GM21529 (cell line): ENCODE data around the gene SDHAF4.
"Not testable (repeated sequence)": the region's sequence is repeated elsewhere in the genome, so short reads cannot be mapped to it uniquely, and the experiment has no call there.

Experiments
- ATAC-seq: cut with Tn5 transposase; IDR thresholded peaks from one replicate; pipeline ENCODE4 v1.9.1; 2021; ENCODE audit not compliant: unreplicated experiment

SDHAF4 gene

DNA sequence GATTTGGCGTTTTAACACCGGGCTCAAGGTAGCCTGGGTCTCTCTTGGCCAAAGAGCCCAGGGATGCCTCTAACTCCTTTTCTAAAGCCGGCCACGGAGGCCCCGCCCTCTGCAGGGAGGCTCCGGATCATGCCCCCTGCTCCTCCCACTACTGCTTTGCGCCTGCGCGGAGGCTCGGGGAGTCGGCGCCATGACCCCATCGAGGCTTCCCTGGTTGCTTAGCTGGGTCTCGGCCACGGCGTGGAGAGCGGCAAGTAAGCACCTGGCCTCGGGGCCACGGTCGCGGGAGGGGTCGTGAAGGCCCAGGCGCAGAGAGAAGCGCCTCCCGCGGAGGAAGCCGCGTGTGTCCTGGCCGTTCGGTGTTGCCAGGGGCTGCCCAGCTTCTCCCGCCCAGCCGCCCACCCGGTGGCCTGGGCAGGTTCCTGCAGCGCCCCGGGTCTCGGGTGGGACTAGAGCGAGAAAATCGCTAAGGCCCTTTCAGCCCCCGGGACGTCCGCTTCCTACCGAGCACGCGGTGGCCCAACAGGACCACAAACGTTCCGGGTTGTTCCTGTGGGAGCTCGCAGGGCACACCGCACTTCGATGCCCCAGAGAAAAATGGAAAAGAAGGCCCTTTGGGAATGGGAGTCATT lies at the start of gene SDHAF4:
SDHAF4 (plus strand) TSS at position 180 of the 632 bp plus-strand sequence; CDS start at position 191, 11 bp downstream.
- peak; percentile 99 for ATAC-seq

DNA sequence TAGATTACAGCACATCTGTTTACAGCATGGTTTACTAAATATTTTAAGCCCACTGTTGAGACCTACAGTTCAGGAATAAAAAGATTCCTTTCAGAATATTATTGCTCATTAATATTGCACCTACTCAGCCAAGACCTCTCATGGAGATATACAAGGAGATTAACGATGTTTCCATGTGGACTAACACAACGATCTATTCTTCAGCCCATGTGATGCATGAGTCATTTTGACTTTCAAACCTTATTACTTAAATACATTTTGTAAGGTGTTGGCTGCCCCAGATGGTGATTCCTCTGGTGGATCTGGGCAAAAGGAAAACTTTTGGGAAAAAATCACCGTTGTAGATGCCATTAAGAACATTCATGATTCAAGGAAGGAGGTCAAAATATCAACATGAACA lies 48.0 kb upstream of the SDHAF4 start:
- ATAC-seq = no peak

DNA sequence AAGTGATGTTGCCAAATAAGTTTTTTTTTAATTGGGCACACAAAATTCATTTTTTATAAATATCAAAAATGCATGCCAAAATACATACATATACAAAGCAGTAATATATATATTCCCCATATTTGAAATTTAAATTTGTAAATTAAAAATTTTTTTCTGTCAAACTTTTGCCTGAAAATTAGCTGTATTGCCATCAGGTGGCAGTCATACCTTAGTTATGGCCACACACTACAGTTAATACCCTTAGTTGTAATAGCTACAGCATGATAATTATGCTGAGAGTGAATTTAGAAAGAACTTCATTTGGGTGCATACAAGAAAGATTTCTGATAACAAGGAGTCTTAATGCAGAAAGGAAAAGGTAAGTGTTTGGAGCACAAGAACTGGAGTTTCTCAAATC lies 46.2 kb upstream of the SDHAF4 start:
- ATAC-seq = peak; percentile 49

DNA sequence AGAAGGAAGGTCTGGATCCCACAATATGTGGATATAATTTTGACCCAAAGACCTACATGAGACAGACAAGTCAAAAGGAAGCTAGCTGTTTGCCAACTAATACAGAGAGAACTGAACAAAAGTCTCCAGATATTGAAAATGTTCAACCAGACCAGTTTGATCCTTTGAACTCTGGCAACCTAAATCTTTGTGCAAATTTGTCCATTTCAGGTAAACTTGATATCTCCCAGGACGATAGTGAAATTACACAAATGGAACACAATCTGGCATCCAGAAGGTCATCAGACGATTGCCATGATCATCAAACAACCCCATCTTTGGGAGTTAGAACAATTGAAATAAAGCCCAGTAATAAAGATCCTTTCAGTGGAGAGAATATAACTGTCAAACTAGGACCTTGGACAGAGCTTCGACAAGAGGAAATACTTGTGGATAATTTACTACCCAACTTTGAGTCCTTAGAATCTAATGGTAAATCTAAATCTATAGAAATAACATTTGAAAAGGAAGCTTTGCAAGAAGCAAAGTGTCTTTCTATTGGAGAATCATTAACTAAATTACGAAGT lies 41.9 kb upstream of the SDHAF4 start:
- no peak for ATAC-seq

DNA sequence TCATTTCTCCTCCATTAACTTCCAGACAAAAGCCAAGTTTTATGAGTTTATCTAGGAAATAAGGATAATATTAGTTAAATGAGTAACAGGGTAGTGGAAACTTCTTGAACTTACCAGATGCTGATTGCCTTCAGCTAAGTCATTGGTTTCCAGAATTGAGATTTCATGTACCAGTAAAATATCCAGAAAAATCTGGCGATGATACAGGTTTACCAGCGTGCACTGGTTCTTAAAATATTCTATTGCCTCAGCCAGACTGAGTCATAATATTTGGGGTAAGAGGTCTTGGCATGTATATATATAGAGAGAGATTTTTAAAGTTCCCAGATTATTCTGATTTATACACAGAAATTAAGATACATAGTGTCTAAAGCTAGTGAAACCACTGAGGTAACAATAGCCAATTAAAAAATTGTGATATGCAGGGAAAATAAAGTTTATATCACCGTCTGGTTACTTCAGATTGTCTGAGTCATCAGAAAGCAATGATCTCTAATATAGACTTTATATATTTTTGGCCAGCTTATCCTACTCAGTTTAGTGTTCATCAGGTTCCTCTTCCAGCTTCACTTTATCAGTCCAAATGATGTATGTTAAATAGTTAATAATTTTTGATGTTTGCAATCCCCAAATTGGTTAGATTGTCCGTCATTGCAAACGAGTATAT lies 39.5 kb upstream of the SDHAF4 start:
- ATAC-seq = no peak

DNA sequence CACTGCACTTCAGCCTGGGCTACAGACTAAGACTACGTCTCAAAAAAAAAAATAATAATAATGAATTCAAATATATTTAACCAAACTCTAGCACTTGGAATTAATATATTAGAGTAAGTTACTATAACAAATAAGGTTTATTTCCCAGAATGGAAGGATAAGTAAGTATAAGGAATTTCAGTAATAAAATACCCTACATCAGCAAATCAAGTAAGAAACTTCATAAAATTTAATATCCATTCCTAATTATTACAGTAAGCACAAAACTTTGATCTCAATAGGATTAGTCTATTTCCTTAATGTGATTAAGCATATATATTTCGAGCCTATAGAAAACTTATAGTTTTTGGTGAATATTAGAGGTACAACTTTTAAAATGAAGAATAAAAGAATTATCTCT lies 36.7 kb upstream of the SDHAF4 start:
- ATAC-seq = no peak

DNA sequence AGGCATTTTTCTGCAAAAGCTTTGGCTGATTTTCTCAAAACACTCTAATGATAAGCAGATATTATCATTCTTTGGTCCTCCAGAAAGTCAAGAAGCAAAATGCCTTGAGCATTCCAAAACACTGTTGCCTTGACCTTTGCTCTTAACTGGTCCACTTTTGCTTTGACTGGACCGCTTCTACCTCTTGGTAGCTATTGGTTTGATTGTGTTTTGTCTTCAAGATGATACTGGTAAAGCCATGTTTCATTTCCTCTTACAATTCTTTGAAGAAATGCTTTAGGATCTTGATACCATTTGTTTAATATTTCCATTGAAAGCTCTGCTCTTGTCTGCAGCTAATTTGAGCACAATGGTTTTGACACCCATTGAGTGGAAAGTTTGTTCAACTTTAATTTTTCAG lies 35.6 kb upstream of the SDHAF4 start:
- ATAC-seq = no peak

DNA sequence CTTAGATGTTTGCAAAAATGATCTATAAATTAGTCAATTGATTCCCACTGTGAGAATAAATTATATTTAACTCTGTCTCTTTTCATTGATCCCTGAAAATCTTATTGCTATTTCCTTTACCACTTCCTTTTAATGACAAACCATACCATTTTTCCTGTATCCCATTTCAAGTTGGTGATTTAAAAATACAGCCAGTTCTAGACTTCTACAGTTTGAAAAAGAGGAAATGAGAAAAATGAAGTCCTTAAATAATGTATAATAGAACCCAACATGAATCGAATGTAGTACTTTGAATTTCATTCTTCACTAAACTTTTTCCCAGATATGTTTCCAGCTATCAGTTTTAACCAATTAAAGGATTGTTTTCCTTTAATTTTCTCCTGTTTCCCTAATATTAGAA lies 29.5 kb upstream of the SDHAF4 start:
- no peak for ATAC-seq

DNA sequence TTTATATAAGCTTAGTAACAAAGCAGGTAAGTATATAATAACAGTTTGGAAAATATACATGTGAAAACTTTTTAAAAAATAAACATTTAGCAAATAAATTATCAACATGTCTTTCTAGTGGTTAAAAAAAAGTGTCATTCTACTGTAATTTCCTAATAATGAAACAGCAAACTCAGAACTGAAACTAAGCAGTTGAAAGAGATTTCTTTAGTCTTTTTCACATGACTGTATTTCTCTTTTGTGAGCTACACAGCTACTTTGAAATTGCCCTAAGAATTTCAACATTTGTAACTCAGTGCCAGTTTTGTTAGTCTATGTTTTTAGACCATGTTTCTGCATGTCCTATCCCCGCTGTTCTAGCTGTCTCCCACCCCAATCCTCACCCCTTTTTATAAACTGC lies 28.4 kb upstream of the SDHAF4 start:
- ATAC-seq = peak; percentile 90

DNA sequence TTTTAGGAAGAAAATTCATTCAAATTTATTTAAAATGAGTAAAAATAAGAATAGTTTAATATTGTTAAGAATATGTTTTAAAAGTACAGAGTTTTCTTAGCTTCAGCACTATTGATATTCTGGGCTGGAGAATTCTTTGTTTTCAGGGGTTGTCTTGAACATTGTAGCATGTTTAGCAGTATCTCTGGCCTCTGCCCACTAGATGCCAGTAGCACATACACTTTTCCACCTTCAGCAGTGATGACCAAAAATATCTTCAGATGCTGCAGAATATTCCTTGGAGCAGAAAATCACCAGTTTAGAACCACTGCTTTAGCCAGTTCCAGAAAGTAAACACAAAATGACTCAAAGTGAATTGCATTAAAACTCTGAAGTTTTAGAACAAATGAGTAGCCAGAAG lies 19.4 kb upstream of the SDHAF4 start:
- ATAC-seq = no peak

DNA sequence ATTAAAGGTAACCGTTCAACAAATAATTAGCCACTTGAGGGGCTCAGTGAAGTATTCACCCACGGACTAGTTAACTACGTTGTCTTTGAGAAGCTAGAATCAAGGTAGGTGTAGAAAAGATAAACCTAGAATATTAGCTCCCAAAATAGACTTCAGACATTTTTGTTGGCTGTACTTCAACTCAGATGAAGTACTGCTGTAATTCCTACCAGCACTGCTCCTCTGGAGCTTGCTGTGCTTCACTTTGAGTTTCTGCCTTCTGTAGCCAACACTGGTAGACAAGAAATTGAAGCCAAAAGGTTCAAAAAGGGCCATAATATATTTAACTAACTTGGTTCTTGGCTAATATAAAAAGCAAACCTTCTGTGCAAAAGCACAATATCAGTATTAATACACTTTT lies 18.8 kb upstream of the SDHAF4 start:
- no peak for ATAC-seq

DNA sequence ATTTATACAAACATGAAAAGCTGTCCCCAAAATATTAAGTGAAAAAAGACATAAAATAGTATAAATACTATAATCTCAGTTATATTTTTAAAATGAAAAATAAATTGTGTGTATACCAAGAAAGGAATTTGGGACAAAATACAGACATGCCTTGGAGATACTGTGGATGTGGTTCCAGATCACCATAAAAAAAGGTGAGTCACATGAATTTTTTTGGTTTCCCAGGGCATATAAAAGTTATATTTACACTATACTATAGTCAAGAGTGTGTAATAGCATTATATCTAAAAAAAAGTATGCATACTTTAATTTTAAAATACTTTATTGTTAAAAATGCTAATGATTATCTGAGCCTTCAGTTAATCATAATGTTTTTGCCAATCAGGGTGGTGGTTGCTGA lies 17.4 kb upstream of the SDHAF4 start:
- ATAC-seq = no peak

DNA sequence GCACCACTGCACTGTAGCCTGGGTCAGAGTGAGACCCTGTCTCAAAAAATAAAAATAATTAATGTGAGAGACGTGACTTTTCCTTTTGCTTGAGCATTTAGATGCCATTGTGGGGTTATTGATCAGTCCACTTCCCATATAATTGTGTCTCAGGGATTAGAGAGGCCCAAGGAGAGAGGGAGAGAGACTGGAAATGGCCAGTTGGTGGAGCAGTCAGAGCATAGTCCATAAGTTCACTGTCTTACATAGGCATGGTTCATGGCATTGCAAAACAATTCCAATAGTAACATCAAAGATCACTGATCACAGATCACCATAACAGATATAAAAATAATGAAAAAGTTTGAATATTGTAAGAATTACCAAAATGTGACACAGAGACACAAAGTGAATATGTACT lies 15.2 kb upstream of the SDHAF4 start:
- no peak for ATAC-seq

DNA sequence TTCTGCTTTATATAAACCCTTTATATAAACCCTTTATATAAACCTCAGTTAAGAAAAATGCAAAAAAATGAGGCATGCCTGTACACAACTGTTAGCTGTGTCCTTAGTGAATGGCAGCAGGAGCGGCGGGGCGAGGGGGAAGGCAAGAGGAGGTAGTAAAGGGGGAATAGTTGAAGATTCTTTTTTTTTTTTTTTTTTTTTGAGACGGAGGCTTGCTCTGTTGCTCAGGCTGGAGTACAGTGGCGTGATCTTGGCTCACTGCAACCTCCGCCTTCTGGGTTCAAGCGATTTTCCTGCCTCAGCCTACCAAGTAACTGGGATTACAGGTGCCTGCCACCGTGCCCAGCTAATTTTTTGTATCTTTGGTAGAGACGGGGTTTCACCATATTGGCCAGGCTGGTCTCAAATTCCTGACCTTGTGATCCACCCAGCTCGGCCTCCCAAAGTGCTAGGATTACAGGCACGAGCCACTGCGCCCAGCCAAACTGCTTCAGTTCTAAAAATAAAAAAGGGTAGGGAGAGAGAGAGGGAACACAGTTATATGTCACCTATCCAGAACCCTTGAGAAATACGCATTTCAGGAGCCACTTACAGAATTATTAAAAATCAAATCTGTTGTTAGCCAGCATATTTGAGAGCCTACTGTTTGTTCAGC lies 14.3 kb upstream of the SDHAF4 start:
- ATAC-seq = not testable (repeated sequence)

DNA sequence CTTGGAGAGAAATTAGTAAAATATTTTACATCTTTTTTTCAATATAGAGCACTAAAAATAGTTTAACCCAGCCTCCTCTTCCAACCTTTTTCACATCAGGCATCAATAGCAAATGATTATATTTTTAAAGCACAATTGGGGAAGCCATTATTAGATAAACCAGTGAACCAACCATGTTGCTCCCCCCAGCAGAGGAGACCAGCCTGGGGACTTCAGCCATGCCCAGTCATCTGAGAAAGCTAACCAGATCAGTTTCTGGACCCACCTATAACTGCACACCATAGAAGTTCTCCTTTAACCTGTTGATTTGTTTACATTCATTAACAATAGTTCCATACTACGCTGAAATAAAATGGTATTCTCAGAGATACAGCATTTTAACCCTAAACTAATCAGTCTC lies 13.8 kb upstream of the SDHAF4 start:
- ATAC-seq = no peak

DNA sequence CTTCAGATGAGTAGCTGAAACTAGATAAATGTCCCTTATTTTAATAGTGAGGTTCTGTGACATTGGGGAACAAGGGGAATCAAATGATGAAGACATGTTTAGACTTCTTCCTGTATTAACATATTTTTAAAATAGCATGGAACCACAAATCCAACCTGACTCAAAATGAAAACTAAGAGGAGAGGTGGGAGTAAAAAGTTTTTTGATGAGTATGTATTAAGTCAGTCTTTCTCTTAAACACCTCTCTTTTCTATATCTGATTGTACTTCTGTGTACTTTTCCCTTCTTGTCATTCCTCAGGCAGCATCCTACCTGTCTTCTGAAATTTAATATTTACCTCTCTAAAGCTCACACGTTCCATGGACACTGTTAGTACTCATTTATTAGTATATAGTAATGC lies 8.7 kb upstream of the SDHAF4 start:
- ATAC-seq = no peak

DNA sequence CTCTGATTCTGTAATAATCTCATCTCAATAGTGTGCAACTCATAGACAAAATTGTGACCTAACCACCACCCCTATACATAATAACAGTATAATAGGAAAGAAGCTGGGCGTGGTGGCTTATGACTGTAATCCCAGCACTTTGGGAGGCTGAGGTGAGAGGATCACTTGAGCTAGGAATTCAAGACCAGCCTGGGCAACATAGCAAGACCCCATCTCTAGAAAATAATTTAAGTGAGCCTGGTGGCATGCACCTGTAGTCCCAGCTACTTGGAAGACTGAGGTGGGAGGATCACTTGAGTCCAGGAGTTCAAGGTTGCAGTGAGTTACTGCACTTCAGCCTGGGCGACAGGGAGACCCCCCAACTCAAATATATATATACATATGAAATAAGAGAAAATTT lies 4.3 kb upstream of the SDHAF4 start:
- not testable (repeated sequence) for ATAC-seq

DNA sequence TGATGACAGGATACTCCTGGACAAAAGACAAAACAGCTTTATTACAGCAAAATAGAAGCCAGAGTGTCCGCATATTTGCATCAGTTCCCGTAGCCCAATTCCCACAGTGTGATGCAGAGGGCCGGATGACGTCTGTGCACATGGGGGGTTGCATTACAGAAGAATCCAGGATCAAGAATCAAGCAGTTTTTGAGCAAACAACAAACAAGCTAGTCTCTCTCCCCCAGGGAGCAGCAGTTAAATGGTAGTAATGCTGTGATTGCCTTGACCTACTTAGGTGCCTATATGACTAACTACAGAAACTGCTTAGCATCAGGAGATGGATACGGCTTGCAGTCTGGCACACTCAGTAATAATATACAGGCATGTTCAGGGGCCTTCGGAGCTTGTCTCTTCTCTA lies 3.2 kb upstream of the SDHAF4 start:
- ATAC-seq = no peak

DNA sequence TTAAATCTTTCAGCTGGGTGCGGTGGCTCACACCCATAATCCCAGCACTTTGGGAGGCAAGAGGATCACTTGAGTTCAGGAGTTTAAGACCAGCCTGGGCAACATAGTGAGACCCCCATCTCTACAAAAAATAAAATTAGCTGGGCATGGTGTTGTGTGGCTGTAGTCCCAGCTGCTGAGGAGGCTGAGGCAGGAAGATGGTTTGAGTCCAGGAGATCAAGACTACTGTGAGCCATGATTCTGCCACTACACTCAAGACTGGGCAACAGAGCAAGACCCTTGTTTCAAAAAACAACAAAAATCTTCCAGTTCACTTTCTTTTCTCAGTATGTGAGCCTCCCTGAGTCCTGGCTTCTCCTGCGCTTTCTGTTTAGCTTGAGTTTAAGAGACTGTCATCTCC lies 7.9 kb downstream of the SDHAF4 start:
- ATAC-seq = no peak

DNA sequence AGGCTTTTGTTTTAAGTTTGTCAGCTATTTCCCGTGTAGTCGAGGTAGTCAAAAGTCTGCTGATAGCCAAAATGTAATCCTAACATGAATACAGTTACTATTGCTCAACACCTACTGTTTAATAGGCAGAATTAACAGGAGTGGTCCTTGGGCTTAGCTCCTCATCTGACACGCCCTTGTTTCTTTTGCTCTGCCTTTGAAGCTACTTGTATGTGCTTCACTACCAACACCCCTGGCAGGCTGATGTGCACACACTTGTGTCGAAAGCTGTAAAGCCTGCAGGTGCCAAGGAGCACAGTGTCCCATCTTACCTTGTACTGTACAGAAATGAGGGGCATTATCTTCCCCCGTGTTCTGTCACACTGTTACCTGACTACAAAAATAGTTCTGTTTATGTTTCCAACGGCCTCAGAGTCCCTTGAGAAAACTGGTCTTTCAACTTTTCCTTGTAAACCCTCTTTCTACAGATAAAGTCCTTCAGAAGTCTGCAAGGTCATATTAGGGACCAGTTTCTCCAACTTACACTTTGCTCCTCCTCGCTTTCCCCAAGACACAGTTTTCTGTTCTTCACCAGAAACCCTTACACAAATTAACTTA lies 9.3 kb downstream of the SDHAF4 start:
- ATAC-seq = no peak

DNA sequence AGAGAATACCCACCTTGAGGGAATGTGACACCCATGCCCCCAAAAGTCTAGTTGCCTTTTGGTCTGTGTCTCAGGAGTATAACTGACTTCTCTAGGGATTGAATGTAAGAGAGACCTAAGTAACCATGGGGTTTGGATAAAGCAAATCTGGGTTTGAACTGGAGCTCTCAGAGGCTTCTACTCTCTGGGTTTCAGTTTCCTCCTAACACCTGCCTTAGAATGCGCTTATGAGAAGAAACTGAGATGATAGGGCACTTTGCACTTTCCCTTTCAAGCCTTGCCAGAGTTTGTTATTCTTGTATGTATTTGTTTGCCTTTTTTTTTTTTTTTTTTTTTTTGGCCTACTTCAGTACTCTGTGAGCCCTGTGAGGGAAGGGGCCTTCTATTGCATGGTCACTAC lies 19.4 kb downstream of the SDHAF4 start:
- peak; percentile 97 for ATAC-seq

DNA sequence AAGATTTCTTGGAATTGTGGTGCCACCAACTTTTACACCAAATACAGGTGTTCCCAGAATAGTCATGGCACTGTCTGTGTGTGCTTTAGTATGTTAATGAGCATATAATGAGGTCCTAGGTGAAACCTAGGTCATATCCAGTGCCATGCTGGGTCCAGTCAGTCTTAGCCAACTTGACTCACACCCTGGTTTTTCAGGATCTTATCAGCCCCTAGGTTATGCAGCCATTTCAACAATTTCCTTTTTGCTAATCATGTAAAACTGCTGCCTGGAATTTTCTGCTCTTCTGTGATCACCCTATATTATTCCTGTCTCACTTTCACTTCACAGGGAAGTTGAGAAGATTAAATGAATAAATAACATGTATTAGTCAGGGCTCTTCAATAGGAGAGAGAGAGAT lies 23.7 kb downstream of the SDHAF4 start:
- ATAC-seq = no peak
